GM18951 (cell line): ENCODE results near the gene SLC24A4.

Experiments used
- POLR2A ChIP-seq: IDR thresholded peaks from 4 replicates; pipeline ENCODE4 v1.6.1; 2011; ENCODE audit warnings: mild to moderate bottlenecking; ENCODE audit not compliant: insufficient read length, insufficient read depth; ENCODE audit errors: extremely low read depth
- in situ Hi-C: fragments of 300-500 bp; cut with MboI; formaldehyde crosslinking; loops from one replicate; pipeline ENCODE4 v1.12.0; 2022; ENCODE audit warnings: low sequenced_read_pairs, mixed read lengths, inconsistent platforms; ENCODE audit not compliant: unreplicated experiment

The SLC24A4 gene

GRCh38 chr14:92323011-92323915, at the start of gene SLC24A4:
Gene SLC24A4 (plus strand): TSS chr14:92323165. CDS start chr14:92323831, 666 bp downstream.
- in situ Hi-C loops, result no loop called here
- no peak for TF ChIP-seq POLR2A

DNA sequence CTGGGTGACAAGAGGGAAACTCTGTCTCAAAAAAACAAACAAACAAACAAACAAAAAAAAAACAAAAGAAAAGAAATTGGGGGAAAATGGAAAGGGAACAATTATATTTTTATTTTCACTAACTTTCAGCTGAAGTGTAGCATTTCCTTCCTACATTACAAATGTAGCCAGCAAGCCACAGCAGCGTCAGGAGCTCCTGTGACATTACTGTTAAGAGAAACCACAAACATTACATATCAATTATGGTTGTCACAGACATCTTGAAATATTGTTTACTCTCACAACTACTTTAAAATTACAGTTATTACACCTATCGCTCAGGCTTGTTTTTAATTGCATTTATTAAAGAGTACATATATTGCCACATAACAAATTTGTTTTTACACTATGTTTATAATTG, 49.8 kb upstream of the SLC24A4 start:
- no peak for TF ChIP-seq POLR2A
- in situ Hi-C loops, result no loop called here

GRCh38 chr14:92274055-92274454, 48.9 kb upstream of the SLC24A4 start:
- in situ Hi-C loops, result no loop called here
- no peak for TF ChIP-seq POLR2A

- in situ Hi-C loops, result no loop called here
- TF ChIP-seq POLR2A, result no peak
Observed at GRCh38 chr14:92276074-92276473, 46.9 kb upstream of the SLC24A4 start.

DNA sequence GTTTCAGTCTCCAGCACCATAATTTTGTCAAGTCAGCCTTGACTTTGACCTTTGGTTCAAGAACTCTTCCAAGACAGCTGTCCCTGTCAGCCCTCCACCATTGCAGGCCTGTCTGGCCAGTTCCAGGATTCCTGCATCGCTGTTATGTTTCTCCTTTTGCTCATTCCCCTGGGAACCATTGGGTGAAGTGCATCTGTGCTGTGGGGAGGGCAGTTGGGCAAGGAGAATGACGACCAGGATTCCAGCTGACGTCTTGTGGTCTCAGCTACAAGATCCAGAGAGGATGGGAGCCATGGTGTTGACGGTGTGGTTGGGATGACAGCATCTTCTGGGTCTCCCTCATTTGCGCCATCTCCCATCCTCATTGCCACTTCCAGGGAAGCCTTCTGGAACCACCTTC, 45.9 kb upstream of the SLC24A4 start:
- in situ Hi-C loops, result no loop called here

DNA sequence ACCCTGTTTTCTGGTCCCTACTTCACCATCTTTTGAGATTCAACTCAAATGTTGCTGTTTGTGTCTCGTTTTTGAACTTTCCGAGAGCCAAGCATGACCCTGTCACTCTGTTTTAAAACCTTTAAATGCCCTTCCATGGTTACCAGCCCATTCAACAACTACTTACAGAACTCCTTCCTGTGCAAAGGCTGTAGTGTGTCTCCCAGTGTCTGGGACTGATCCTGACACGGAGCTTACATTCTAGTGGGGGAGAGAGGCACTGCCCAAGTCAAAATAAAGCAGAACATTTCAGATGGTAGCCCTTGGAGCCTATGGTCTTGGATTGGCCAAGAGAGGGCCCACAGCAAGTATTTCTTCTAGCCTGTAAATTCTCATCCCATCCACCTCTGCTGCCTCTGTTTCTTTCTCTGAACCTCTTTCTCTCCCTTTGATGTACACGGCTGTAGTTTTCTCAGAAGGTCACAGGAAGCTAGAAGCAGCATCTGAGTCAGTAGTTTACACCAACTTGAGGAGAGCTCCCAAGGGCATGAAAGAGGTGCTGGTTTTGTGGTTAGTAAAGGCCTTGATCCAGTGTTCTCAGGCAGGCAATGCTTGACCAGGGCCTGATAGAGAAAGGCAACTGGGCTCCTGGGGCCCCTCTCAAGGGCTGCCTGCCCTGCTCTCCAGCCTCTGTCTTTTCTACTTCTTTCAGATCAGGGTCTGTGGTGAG, 42.3 kb upstream of the SLC24A4 start:
- in situ Hi-C loops, result no loop called here
- no peak for TF ChIP-seq POLR2A

More for the DNA sequence above, 45.9 kb upstream of the SLC24A4 start:
- TF ChIP-seq POLR2A, result no peak

DNA sequence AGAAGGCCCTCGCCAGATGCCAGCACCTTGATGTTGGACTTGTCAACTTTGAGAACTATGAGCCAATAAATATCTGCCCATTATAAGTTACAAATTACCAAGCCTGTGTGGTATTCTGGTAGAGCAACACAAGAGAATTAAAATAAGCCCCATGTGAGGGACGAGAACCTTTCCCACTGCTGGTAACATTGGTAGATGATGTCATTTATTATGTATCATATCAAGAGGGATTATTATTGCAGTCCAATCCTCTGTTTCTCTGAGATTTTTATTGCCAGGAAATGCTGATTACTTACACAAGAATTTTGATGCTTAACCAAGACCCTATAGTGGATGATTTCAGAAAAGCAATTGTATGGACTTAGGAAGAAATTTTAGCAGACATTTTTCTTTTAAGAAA, 40.3 kb upstream of the SLC24A4 start:
- in situ Hi-C loops, result no loop called here
- TF ChIP-seq POLR2A, result no peak

DNA sequence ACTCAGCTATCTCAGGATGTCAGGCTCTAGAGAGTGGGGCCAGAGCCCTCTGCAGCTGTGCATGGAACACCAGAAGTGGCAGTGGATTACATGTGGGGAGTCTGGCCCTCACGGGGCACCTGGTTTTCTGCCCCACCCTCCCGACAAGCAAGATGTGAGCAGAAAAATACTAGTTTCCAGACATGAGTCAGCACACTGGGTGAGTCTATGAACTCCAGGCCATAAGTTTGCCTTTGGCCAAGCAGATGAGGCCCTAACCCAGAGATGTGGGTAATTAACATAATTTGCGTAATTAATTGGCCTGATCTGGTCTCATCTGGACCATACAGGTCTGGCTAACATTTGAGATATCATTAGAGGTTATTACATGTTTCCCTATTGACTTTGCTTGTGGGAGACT, 37.7 kb upstream of the SLC24A4 start:
- no peak for TF ChIP-seq POLR2A
- in situ Hi-C loops, result no loop called here

DNA sequence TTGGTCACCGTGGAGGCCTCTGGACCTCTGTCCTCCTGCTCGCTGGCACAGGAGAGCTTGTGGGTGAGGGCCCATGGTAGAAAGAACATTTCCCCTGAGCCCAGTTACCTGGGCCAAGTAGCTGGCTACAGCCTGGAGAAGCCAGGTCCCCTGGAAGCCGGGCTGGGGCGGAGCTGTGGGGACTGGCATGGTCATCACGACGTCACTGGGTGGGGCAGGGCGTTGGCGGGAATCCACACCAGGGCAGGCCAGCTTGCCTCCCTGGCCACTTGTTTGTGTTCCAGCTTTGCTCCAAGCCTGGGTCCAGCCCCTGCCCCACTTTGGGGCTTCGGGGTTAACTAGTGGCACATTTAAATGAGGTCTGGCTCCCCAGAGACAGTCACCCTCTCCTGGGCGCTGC, 35.0 kb upstream of the SLC24A4 start:
- TF ChIP-seq POLR2A, result no peak
- in situ Hi-C loops, result no loop called here

GRCh38 chr14:92288994-92289660, 33.8 kb upstream of the SLC24A4 start:
- TF ChIP-seq POLR2A, result no peak
- in situ Hi-C loops, result no loop called here

- in situ Hi-C loops, result no loop called here
- TF ChIP-seq POLR2A, result no peak
Observed at GRCh38 chr14:92292673-92293072, 30.3 kb upstream of the SLC24A4 start.

DNA sequence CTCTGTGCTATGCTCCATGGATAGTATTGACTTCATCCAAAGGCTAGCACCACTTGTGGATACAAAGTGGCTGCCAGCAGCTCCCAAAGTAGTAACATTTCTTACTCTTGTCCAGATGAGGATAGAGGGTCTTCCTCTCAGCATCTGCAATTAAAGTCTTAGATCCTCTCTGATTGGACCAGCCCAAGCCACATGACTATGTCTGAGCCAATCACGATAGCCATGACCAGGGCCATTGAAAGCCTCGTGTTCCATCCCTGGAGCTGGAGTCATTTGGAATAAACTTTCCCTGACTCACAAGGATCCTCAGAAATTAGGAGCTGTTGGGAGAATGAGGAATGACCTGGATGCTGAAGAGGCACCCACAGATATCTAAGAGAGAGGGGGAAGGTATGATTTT, 28.5 kb upstream of the SLC24A4 start:
- in situ Hi-C loops, result no loop called here
- TF ChIP-seq POLR2A, result no peak

DNA sequence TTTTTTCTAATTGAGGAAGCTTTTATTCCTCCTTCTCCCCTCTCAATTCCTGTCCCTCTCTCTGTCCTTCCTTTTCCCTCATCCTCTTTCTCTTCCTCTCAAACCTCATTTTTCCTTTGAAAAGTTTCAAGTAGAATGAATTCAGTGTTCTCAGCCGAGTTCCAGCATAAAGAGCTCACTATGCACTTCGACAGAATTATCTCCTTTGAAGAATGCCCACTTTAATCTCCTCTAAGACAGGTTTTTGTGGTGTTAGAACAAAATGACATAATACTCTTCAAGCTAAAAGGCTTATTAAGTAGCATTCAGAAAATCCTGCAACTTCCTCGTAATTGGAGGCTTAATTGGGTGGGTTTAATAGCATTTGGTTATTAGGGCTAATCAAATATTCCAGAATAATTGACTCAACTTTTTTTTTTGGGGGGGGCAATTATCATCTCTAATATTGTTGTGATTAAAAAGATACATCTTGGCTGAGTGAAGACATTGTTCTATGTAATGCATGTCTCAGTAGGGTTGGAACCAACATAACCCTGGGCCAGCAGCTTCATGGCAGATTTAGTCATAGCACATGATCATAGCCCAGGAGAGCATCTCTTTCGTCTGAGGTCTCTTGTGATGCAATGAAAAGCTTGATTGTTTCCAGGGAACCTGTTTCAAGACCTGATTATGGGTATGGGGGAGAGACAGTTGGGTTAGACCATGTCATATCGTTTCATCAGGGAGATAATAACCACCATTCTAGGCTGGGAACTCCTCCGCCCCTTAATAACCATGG, 25.0 kb upstream of the SLC24A4 start:
- no peak for TF ChIP-seq POLR2A
- in situ Hi-C loops, result no loop called here

GRCh38 chr14:92302481-92302880, 20.5 kb upstream of the SLC24A4 start:
- in situ Hi-C loops, result no loop called here
- TF ChIP-seq POLR2A, result no peak
